ENCODE measurements around the gene DPP10.

DNA sequence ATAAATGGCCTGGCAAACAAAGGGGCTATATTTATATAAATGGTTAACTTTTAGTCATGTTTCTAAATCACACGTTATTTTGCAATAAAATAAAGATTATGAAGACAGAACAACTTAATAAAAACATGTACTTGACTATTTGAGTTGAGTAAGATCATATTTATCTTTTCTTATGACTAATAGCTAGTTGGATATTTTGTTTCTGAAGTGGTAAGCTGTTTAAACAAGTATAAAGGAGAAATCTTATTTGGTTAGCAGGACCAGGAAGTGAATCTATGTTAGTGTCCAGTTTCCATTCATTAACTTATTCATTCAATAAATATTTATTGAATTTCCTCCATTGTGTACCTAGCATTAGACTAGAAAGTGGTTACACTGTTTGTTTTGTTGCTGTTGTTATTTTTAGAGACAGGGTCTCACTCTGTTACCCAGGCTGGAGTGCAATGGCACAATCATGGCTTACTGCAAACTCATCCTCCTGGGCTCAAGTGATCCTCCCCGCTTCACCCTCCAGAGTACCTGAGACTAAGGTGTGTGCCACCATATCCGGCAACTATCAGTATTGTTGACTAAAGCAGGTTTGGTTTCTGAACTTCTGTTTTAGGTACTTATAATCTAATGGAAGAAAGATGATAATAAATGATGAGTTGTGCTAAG is 312.6 kb downstream of the DPP10 start:
- TF ChIP-seq YY1 (IDR thresholded peaks at IDR 0.05; ENCODE audit: insufficient read depth, insufficient read length) (no peak), ZNF274 (IDR thresholded peaks at IDR 0.05; ENCODE audit: low read depth, low read length) (no peak)

Measured in NT2/D1 (cell line).